Kidney epithelial cell (primary cell): ENCODE data around the gene TAC3. TPM values are rescaled to one million over a fixed set of nuclear protein-coding genes. Genes with fewer than 3 reads are reported as not detected.
A peak's percentile ranks its signal among the peaks of the same experiment; 100 is the strongest.

Source experiments
- DNase-seq: peaks from one replicate; pipeline ENCODE4 v3.0.0-alpha.2; 2010; ENCODE audit warnings: low read depth
- H3K27me3 ChIP-seq: 2 replicates; pipeline ENCODE4 v1.6.0; 2011; ENCODE audit warnings: low read length; ENCODE audit not compliant: control insufficient read depth, insufficient read depth
- H3K36me3 ChIP-seq: 2 replicates; pipeline ENCODE4 v1.5.1; 2011; ENCODE audit warnings: low read length; ENCODE audit not compliant: control insufficient read depth, insufficient read depth
- H3K4me3 ChIP-seq: 2 replicates; pipeline ENCODE4 v1.5.1; 2011; ENCODE audit warnings: low read depth, mild to moderate bottlenecking, control low read depth, low read length
- CTCF ChIP-seq: IDR thresholded peaks from 2 replicates; pipeline ENCODE4 v1.5.1; 2011; ENCODE audit warnings: mild to moderate bottlenecking, moderate library complexity, low read length, control low read depth, inconsistent platforms; ENCODE audit not compliant: insufficient read depth, poor library complexity, severe bottlenecking
- total RNA-seq: library from RNA; depleted of rRNA; stranded (reverse); fragments of >200 nt; gene quantifications from 2 replicates; pipeline ENCODE4 v1.2.3, GENCODE V29; 2015

Gene TAC3
- total RNA-seq, 1 donor from 2014 or later = not detected

GRCh38 chr12:57010627-57011247 is 5.6 kb downstream of the TAC3 start:
- no peak for TF ChIP-seq CTCF
- no peaks in the 10 kb centered on the region for H3K36me3 ChIP-seq
- no peak overlapping the region for H3K4me3 ChIP-seq
- DNase-seq = no peak
- H3K27me3 ChIP-seq = peaks cover 21% of the 10 kb centered on the region

DNA sequence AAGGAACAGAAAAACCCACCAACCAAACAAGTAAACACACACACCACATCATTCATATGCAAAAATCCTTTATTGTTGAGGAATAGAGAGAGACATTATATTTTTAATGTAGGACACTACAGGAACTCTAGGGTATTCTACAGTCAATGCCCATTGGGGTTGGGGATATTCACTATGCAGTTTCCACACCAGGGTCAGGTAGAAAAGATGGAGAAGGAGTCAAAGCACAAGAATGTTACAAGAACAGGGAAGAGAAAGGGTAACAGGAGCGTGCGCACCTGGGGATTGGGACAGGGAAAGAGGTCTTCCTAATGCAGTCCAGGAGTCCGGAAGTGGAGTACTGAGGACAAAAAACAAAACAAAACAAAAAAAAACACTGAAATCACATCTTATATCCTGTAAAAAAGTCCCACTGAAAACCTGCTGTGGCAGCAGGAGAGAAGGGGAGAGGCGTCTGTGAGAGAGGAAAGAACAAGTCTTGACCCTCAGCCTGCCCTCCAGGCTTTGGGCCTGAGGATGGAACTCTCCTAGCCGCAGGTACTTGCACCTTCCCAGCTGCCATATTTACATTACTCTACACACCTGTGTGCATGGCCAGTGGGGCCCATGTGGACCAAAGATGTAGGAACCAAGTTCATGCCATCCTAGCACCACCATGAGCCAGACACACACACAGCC is 6.2 kb downstream of the TAC3 start:
- peaks cover 16% of the 10 kb centered on the region for H3K27me3 ChIP-seq
- no peak for DNase-seq
- no peaks in the 10 kb centered on the region for H3K36me3 ChIP-seq
- no peak for TF ChIP-seq CTCF
- no peak overlapping the region for H3K4me3 ChIP-seq

DNA sequence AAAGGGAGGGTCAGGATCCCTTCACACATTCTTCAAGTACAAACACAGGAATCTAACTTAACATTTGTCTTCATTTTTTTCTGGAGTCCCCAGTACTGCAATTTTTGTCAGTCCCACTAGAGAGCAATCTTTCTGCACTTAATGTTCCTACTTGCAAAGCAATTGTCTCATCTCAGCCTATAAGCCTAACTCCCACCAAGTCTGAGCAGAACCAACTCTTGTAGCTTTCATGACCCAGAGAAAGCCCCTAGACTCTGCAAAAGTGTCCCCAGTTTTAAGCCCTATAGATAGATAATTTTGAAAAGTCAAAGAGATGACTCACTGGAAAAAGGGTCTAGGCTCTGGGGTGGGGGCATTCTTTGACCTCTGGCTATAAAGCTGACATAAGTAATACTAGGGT is 8.2 kb downstream of the TAC3 start:
- Histone ChIP-seq H3K4me3 (no peak overlapping the region), H3K27me3 (peaks cover 8% of the 10 kb centered on the region), H3K36me3 (peaks cover 2% of the 10 kb centered on the region)
- TF ChIP-seq CTCF = peak; percentile 49
- no peak for DNase-seq

DNA sequence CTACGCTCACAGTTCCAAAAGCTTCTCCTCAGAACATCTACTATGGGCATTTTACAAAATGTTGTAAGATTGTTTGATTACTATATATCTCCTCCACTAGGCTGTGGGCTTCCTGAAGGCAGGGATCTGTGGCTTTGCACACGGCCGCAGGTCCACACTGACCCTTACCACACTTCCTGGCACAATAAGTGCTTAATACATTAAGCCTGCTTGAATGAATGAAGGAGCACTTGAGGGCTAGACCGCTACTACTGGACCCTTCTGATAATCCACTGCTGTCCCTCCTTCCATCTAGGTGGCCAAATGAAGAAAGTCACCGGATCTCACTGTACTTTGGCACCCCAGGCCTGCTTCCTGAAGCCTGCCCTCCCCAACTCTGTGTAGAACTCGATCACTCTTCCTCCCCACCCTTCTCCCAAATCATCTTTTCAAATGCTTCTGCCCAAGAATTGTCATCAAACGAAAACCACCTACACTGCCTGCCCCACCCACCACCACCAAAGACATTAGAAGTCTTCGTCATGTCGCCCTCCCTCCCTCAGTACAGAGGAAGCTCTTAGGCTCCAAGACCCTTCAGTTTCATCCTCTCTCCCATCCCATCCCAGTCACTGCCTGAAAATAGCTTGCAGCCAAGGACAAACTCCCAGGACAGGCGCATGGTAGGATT is 9.4 kb downstream of the TAC3 start:
- Histone ChIP-seq H3K4me3 (peak overlapping the region; percentile 13), H3K36me3 (peaks cover 3% of the 10 kb centered on the region), H3K27me3 (peaks cover 3% of the 10 kb centered on the region)
- DNase-seq = no peak
- TF ChIP-seq CTCF = no peak

GRCh38 chr12:57005980-57006808 is 10.1 kb downstream of the TAC3 start, which contains the start of gene ZBTB39:
Gene ZBTB39 (minus strand): TSS chr12:57006546. CDS start chr12:57004917, 1,629 bp downstream.
- Histone ChIP-seq H3K27me3 (no peaks in the 10 kb centered on the region), H3K36me3 (peaks cover 3% of the 10 kb centered on the region), H3K4me3 (peak within 1 kb of the TSS; percentile 71)
- TF ChIP-seq CTCF = peak; percentile 52
- DNase-seq = no peak
